LNCAP (cell line): ENCODE data around the gene PRKAR1A.

Experiments used
- TF ChIP-seq, protein P1 (sequence below): fragments of 450-650 bp; IDR thresholded peaks from 2 replicates; pipeline ENCODE4 v1.5.1; 2017; ENCODE audit warnings: mild to moderate bottlenecking

PRKAR1A gene

DNA sequence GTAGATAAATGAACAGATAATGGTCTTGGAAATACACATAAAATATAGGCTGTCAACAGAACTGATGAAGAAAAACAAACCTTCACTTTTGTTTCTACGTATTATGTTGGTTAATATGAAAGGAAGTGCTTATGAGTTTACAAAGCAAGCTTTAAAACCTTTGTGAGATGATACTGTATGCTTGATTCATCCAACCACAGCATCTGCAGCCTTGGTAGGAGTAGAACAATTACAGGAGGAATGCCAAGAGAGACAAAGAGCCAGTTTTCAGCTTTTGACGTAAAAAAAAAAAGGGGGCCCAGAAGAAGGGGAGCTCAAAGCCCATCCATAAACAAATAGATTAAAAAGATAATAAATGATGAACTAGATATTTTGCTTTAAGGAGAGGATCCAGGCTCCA is 75.6 kb downstream of the PRKAR1A start:
- TF ChIP-seq, protein P1, sequence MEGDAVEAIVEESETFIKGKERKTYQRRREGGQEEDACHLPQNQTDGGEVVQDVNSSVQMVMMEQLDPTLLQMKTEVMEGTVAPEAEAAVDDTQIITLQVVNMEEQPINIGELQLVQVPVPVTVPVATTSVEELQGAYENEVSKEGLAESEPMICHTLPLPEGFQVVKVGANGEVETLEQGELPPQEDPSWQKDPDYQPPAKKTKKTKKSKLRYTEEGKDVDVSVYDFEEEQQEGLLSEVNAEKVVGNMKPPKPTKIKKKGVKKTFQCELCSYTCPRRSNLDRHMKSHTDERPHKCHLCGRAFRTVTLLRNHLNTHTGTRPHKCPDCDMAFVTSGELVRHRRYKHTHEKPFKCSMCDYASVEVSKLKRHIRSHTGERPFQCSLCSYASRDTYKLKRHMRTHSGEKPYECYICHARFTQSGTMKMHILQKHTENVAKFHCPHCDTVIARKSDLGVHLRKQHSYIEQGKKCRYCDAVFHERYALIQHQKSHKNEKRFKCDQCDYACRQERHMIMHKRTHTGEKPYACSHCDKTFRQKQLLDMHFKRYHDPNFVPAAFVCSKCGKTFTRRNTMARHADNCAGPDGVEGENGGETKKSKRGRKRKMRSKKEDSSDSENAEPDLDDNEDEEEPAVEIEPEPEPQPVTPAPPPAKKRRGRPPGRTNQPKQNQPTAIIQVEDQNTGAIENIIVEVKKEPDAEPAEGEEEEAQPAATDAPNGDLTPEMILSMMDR = no peak

DNA sequence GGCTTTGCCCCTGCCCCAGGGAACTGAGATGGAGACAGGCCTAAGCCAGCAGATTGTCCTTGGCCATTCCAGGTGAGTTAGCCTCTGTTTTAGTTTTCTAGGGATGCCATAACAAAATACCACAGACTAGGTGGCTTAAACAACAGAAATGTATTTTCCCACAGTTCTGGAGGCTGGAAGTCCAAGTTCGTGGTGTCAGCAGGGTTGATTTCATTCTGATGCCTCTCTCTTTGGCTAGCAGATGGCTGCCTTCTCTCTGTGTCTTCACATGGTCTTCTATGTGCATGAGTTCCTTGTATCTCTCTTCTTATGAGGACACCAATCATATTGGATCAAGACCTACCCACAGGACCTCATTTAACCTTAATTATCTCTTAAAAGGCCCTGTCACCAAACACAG is 76.1 kb downstream of the PRKAR1A start:
- TF ChIP-seq, protein P1 = no peak

GRCh38 chr17:68589086-68589485 is 76.9 kb downstream of the PRKAR1A start:
- TF ChIP-seq, protein P1 = no peak

DNA sequence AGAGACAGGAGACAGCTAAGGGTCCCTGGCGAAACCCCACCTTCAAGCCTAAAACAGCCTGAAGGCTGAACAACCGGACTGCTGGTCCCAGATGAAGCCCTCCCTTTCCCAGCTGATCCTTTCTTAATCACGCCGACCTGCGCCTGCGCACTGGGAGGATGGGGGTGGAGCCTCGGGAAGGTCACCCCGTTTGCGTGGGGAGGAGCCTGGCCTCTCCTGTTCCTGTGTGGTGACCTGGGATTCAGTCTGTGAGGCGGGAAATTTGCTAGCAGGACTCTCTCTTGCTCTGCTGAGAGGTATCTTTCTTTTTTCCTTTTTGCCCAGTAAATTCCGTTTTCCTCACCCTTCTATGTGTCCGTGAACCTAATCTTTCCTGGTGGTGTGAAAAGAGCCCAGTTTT is 79.4 kb downstream of the PRKAR1A start:
- TF ChIP-seq, protein P1 = no peak

DNA sequence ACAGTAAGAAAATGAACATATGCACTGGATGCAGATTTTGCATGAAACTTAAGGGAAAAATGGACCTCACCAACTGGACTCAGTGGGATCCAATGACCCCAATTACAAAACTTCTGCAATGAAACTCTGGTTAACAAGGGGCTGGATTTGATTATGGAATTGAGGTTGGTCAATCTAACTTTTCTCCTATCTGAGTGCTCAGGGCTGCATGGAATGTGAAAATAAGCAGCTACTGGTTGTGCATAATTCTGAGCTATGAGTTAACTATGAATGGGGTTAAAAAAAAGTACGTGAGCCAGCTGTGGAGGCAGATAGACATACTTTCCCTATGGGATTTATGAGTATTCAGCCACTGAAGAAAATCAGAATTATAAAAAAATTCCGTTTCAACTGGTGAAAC is 79.8 kb downstream of the PRKAR1A start:
- TF ChIP-seq, protein P1 = no peak

GRCh38 chr17:68592682-68593641 is 80.7 kb downstream of the PRKAR1A start:
- TF ChIP-seq, protein P1 = no peak

DNA sequence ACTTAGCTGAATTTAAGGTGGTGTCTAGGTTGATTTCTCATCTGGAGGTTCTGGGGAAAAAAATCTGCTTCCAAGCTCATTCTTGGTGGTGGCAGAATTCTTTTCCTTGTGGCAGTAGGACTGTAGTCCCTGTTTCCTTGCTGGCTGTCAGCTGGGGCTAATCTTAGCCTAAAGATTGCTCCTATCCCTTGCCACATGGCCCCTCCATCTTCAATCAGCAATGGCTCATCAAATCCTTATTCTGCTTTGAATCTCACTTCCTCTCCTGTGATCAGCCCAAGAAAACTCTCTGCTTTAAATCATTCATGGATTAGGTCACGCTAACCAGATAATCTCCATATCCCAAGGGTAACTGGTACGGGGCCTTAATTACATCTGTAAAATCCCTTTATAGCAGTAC is 82.3 kb downstream of the PRKAR1A start:
- TF ChIP-seq, protein P1 = no peak
